Pancreas (tissue), 10 donors: Measurements from ENCODE around the gene XRCC1. TPM values are rescaled to one million over a fixed set of nuclear protein-coding genes. Genes with fewer than 3 reads are reported as not detected.

Experiments
- ATAC-seq, 4 donors: fragments of 200-7000 bp; cut with Tn5 transposase; one replicate each; pipeline versions ENCODE4 v1.8.0 to v1.9.1; 2020; ENCODE audit warnings: mild to moderate bottlenecking in 4 of 4, moderate library complexity in 4 of 4
- DNase-seq, 6 donors: peaks; one replicate each; pipeline ENCODE4 v3.0.0-alpha.2; 2020
- FAIRE-seq: peaks from 2 replicates; lab custom pipeline; 2012; peaks lifted over from hg19 to GRCh38; lab: Jason Lieb, UNC
- H3K27ac ChIP-seq, 4 donors: fragments of 200-600 bp; sonication (generic); 1 replicate in 3 of 4; 2 replicates in 1 of 4; pipeline versions ENCODE4 v1.5.0 to v1.8.0; 2020
- H3K27me3 ChIP-seq, 4 donors: fragments of 200-600 bp; one replicate each; pipeline ENCODE4 v1.8.0; 2021
- H3K36me3 ChIP-seq, 3 donors: fragments of 200-600 bp; sonication (generic) in 1 of 3; one replicate each; pipeline versions ENCODE4 v1.5.0 to v1.8.0; 2020 to 2021
- H3K4me1 ChIP-seq, 3 donors: fragments of 200-600 bp; one replicate each; pipeline ENCODE4 v1.8.0; 2021
- H3K4me3 ChIP-seq, 4 donors: fragments of 200-600 bp; sonication (generic) in 2 of 4; one replicate each; pipeline versions ENCODE4 v1.5.0 to v1.8.0; 2020 to 2021
- H3K9me3 ChIP-seq, 4 donors: fragments of 200-600 bp; one replicate each; pipeline ENCODE4 v1.8.0; 2021
- WGBS, 2 donors: extraction: QIAGEN DNeasy Blood & Tissue Kit; methylation state at CpG; one replicate each; pipeline ENCODE4 v1.1.7; 2013; 5-methylcytosine and 5-hydroxymethylcytosine counted together
- intact Hi-C, 3 donors: fragments of 100-400 bp; cut with DNase I; formaldehyde crosslinking; loops; one replicate each; pipeline versions ENCODE4 v1.11.1 to v1.14.2; 2022
- polyA plus RNA-seq, 2 donors: library from polyadenylated mRNA; stranded (reverse); fragments of 200-250 nt; gene quantifications; one replicate each; pipeline ENCODE4 v1.2.3, GENCODE V29; 2013
- total RNA-seq, 6 donors: library from RNA; stranded (reverse); fragmentation: NEBNext Ultra II Directional in 4 of 6; extraction: Animal tissue kit (Norgen Biotek cat#: 25700) in 4 of 6; gene quantifications; one replicate each; pipeline versions ENCODE4 v1.2.1 to v1.2.4, GENCODE V29; 2021 to 2023
- TF ChIP-seq, protein P1 (sequence below), 4 donors: fragments of 200-600 bp; sonication (generic) in 3 of 4; IDR thresholded peaks; one replicate each; pipeline versions ENCODE4 v1.5.0 to v1.8.0; 2021; ENCODE audit warnings: antibody characterized with exemption in 4 of 4
- donor health status: healthy with polysubstance abuse.
- donor health status: DM: no; HTN: no; CAD: no; lungs with moderate emphysema.
- donor health status: DM: no; HTN: no; CAD: no.
- donor health status: control.
- donor health status: control.
- donor health status: Bipolar disorder and iron deficiency.
- donor health status: DM: yes; HTN: yes; CAD: no.
- donor health status: DM: no; HTN: no; CAD: no.
- donor health status: DM: no; HTN: no; CAD: no.
- donor health status: DM: yes; HTN: yes; CAD: no.

XRCC1 gene
- total and polyA plus RNA-seq, 8 donors, result 9.3 to 19.3 (median 12.8) TPM

DNA sequence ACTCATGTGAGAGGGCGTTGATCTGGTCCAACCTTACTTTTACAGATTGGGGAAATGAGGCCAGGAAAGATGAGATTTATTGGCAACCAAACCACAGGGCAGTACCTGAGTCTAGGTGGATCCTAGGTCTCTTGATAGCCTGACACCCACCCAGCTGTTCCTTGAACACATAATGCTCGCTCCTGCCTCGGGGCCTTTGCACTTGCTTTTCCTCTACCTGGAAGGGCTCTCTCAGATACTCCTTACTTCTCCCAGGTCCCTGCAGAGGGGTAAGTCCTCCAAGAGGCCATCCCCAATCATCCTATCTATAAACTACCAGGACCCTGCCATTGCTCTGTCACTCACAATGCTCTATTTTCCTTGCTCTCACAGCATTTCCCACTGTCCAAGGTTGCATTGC is 34.9 kb downstream of the XRCC1 start:
- Histone ChIP-seq H3K9me3 (no peaks in the 10 kb centered on the region), H3K4me3 (no peak overlapping the region), H3K36me3 (peaks cover 0 to 11% (median 0%) of the 10 kb centered on the region in 3 donors), H3K27me3 (no peaks in the 10 kb centered on the region), H3K27ac (no peak overlapping the region), H3K4me1 (no peaks in the 10 kb centered on the region)
- intact Hi-C loops, result loop anchor here in 1 of 3 donors (5.0 kb wide), 1 partner anchor 112 kb away; no protein-coding TSS in a partner anchor
- ATAC-seq (no peak), DNase-seq (no peak), FAIRE-seq (no peak)
- TF ChIP-seq, protein P1, sequence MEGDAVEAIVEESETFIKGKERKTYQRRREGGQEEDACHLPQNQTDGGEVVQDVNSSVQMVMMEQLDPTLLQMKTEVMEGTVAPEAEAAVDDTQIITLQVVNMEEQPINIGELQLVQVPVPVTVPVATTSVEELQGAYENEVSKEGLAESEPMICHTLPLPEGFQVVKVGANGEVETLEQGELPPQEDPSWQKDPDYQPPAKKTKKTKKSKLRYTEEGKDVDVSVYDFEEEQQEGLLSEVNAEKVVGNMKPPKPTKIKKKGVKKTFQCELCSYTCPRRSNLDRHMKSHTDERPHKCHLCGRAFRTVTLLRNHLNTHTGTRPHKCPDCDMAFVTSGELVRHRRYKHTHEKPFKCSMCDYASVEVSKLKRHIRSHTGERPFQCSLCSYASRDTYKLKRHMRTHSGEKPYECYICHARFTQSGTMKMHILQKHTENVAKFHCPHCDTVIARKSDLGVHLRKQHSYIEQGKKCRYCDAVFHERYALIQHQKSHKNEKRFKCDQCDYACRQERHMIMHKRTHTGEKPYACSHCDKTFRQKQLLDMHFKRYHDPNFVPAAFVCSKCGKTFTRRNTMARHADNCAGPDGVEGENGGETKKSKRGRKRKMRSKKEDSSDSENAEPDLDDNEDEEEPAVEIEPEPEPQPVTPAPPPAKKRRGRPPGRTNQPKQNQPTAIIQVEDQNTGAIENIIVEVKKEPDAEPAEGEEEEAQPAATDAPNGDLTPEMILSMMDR (IDR thresholded peaks at IDR 0.05), result no peak
- WGBS, 2 donors, result 96 to 98% methylated on average over 3 of the region's 3 CpGs

DNA sequence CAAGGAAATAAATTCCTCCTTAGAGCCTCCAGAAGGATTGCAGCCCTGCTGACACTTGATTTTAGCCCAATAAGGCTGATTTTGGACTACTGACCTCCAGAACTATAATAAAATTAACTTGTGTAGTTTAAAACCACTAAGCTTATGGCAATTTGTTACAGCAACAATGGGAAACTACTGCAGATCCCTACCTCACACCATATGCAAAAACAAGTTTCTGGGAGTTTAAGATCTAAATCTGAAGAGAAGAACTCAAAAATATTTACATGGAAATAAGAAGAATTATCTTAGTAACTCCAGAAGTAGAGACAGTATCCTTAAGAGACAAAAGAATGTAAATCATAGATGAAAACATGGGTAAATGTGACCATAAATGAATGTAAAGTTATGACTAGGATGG is 36.4 kb downstream of the XRCC1 start:
- intact Hi-C loops, result no loop called here
- FAIRE-seq, result no peak

DNA sequence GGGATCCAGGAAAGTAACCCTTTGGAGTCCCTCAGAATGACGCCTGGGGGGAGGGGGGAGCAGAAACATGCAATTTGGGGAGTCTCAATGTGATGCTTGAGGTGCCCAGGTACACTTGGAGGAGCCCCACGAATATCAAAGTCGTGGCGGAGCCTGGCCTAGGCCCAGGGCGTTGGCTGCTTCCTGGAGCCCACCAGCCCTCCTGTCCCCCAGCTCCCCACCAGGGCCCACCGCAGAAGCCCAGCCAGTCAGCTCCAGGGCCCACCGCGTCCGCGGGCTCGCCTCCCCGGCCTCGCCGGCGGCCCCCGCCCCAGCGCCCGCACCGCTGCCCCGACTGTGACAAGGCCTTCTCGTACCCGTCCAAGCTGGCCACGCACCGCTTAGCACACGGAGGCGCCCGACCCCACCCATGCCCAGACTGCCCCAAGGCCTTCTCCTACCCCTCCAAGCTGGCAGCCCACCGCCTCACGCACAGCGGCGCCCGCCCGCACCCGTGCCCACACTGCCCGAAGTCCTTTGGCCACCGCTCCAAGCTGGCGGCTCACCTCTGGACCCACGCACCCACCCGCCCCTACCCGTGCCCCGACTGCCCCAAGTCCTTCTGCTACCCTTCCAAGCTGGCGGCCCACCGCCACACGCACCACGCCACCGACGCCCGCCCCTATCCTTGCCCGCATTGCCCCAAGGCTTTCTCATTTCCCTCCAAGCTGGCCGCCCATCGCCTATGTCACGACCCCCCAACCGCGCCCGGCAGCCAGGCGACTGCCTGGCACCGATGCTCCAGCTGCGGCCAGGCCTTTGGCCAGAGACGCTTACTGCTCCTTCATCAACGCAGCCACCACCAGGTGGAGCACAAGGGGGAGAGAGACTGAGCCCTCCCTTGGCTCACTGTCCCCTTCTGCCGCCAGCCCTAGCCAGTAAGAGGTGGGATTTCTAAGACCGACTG is 40.2 kb downstream of the XRCC1 start:
- 48 to 60% methylated on average over 43 to 62 of the region's 62 CpGs for WGBS, 2 donors
- Histone ChIP-seq H3K27ac (peak overlapping the region in 1 of 4 donors; percentile 86), H3K4me1 (peaks cover 0 to 7% (median 0%) of the 10 kb centered on the region in 3 donors), H3K9me3 (no peaks in the 10 kb centered on the region), H3K36me3 (no peaks in the 10 kb centered on the region), H3K4me3 (no peak overlapping the region), H3K27me3 (no peaks in the 10 kb centered on the region)
- FAIRE-seq, result no peak
- ATAC-seq, result no peak
- TF ChIP-seq, protein P1 (IDR thresholded peaks at IDR 0.05), result peak in 3 of 4 donors; percentile 14 to 44 (median 21)
- intact Hi-C loops, result no loop called here
- DNase-seq, result peak; percentile 60 to 85 (median 72)

More for the DNA sequence above, 36.4 kb downstream of the XRCC1 start:
- DNase-seq, result no peak
- no peaks in the 10 kb centered on the region for H3K27me3 ChIP-seq
- no peaks in the 10 kb centered on the region for H3K9me3 ChIP-seq
- no peak for ATAC-seq
- TF ChIP-seq, protein P1 (IDR thresholded peaks at IDR 0.05), result no peak
- peaks cover 0 to 5% (median 0%) of the 10 kb centered on the region in 3 donors for H3K36me3 ChIP-seq
- H3K4me3 ChIP-seq, result no peak overlapping the region
- peaks cover 0 to 4% (median 0%) of the 10 kb centered on the region in 3 donors for H3K4me1 ChIP-seq
- no peak overlapping the region for H3K27ac ChIP-seq

DNA sequence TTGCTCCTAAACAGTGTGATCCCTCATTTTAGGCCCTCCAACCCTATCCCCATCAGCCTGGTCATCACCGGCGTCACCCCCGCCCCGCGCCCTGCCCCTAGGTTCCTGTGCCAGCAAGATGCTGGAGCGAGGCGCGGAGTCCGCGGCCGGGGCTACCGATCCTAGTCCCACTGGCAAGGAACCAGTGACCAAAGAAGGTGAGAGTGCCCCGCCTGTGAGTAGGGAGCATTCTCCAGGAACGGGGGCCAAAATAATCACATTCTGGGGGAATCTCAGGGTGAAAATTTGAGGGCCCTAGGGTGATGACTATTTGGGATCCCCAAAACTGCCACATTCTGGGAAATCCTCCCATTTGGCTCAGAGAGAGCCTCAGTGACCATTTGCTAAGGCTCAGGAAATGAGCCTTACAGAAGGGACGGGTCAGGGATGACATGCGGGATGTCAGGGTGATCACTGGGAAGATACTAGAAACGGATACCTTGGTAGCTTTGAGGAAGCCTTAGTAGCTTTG is 41.0 kb downstream of the XRCC1 start:
- no peak for ATAC-seq
- no peaks in the 10 kb centered on the region for H3K27me3 ChIP-seq
- no peaks in the 10 kb centered on the region for H3K9me3 ChIP-seq
- intact Hi-C loops, result no loop called here
- H3K36me3 ChIP-seq, result no peaks in the 10 kb centered on the region
- DNase-seq, result peak in 1 of 6 donors; percentile 79
- H3K4me1 ChIP-seq, result peaks cover 0 to 7% (median 0%) of the 10 kb centered on the region in 3 donors
- FAIRE-seq, result no peak
- H3K27ac ChIP-seq, result peak overlapping the region in 2 of 4 donors; percentile 79 to 86
- WGBS, 2 donors, result 18 to 25% methylated on average over 17 of the region's 17 CpGs
- TF ChIP-seq, protein P1 (IDR thresholded peaks at IDR 0.05), result no peak
- H3K4me3 ChIP-seq, result peak overlapping the region in 2 of 4 donors; percentile 51 to 56
